ENCODE results near the gene PICK1.

The PICK1 gene

DNA sequence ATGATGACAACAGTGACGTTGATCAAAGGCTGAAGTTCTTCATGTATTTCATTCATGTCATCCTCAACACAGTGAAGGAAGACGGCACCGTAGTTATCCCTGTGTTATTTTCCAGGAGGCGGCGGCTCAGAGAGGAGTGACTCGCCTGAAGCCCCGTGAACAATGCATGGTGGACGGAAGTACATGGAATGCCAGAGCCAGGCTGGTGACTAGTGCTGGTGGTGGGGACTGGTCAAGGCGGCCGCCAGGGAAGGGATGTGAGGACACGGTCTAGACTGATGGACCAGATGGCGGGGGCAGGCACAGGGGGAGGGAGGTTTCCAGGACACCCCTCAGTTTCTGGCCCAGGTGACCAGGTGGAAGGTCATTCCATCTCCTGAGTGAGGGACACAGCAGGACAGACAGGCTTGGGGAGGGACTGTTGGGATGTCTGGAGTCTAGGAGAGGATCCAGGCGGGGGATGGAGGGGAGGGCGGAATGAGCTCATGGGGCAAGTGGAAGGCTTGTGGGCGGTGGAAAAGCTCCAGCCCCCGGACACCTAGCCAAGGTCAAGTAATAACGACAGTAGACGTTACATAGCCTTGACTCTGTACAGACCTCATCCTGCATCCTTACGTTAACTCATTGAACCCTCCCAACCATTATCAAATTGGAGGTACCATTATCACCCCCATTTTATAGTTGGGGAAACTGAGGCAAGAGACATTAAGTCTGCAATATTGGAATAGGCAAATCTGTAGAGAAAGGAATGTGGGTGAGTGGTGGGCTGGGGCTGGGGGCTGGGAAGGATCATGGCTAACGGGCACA is 16.0 kb upstream of the PICK1 start:
- no peaks in the 10 kb centered on the region for H3K27me3 ChIP-seq
- H3K27ac ChIP-seq: no peak overlapping the region
- H3K4me1 ChIP-seq (ENCODE audit: control insufficient read depth in 1 of 2, insufficient read depth in 1 of 2, low read depth in 1 of 2, low read length in 1 of 2): peaks cover 19 to 23% of the 10 kb centered on the region in 2 experiments
- no peak for TF ChIP-seq CTCF (IDR thresholded peaks at IDR 0.05)
- no peaks in the 10 kb centered on the region for H3K9me3 ChIP-seq
- H3K4me3 ChIP-seq (ENCODE audit: low read depth in 1 of 2, low read length in 1 of 2): no peak overlapping the region
- H3K36me3 ChIP-seq: no peaks in the 10 kb centered on the region

DNA sequence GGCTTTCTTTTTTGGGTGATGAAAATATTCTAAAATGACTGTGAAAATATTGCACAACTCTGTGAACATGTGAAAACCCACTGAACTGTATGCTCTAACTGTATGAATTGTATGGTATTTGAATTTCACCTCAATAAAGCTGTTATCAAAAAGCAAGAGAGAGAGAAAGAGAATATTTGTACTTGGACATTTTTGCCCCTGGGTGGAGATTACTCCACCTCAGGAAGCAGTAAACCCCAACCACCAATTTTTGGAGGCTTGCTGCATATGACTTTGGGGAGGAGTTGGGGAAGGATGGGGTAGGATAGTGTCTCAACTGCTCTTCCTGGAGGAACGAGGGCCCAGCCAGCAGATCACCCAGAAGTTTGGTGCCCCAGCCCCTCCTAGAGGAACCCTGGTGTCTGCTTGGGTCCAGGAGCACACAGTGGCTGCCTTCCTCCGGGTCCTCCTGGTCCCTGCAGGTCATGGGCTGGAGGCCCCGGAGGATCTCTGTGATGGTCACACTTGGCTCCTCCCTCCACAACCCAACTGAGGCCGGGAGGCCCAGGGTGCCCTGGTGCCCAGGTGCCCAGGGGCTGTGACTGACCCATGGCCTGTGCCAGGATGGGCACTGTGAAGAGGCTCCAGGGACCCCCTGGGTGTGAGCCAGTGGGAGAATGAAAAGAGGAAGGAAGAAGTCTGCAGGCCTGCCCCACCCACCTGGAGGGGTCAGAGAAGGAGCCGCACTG is 15.3 kb upstream of the PICK1 start:
- H3K27ac ChIP-seq: peak overlapping the region; percentile 55
- H3K4me1 ChIP-seq (ENCODE audit: control insufficient read depth in 1 of 2, insufficient read depth in 1 of 2, low read depth in 1 of 2, low read length in 1 of 2): peaks cover 19 to 23% of the 10 kb centered on the region in 2 experiments
- H3K9me3 ChIP-seq: no peaks in the 10 kb centered on the region
- H3K27me3 ChIP-seq: no peaks in the 10 kb centered on the region
- TF ChIP-seq CTCF (IDR thresholded peaks at IDR 0.05): no peak
- no peaks in the 10 kb centered on the region for H3K36me3 ChIP-seq
- peak overlapping the region in 1 of 2 experiments; percentile 14 for H3K4me3 ChIP-seq (ENCODE audit: low read depth in 1 of 2, low read length in 1 of 2)

- Histone ChIP-seq H3K4me3 (ENCODE audit: low read depth in 1 of 2, low read length in 1 of 2) (peak overlapping the region in 1 of 2 experiments; percentile 14), H3K9me3 (no peaks in the 10 kb centered on the region), H3K27ac (peak overlapping the region; percentile 55), H3K36me3 (no peaks in the 10 kb centered on the region), H3K27me3 (no peaks in the 10 kb centered on the region), H3K4me1 (ENCODE audit: control insufficient read depth in 1 of 2, insufficient read depth in 1 of 2, low read depth in 1 of 2, low read length in 1 of 2) (peaks cover 19 to 23% of the 10 kb centered on the region in 2 experiments)
- no peak for TF ChIP-seq CTCF (IDR thresholded peaks at IDR 0.05)
Measured at GRCh38 chr22:38042488-38042790, 14.8 kb upstream of the PICK1 start.

GRCh38 chr22:38043151-38044039 is 13.8 kb upstream of the PICK1 start:
- Histone ChIP-seq H3K27me3 (no peaks in the 10 kb centered on the region), H3K4me1 (ENCODE audit: control insufficient read depth in 1 of 2, insufficient read depth in 1 of 2, low read depth in 1 of 2, low read length in 1 of 2) (peaks cover 19 to 23% of the 10 kb centered on the region in 2 experiments), H3K4me3 (ENCODE audit: low read depth in 1 of 2, low read length in 1 of 2) (no peak overlapping the region), H3K9me3 (no peaks in the 10 kb centered on the region), H3K36me3 (no peaks in the 10 kb centered on the region), H3K27ac (peak overlapping the region; percentile 55)
- TF ChIP-seq CTCF (IDR thresholded peaks at IDR 0.05): no peak

- H3K27ac ChIP-seq: no peak overlapping the region
- no peak for TF ChIP-seq CTCF (IDR thresholded peaks at IDR 0.05)
- H3K4me1 ChIP-seq (ENCODE audit: control insufficient read depth in 1 of 2, insufficient read depth in 1 of 2, low read depth in 1 of 2, low read length in 1 of 2): peaks cover 19 to 22% of the 10 kb centered on the region in 2 experiments
- H3K9me3 ChIP-seq: no peaks in the 10 kb centered on the region
- H3K4me3 ChIP-seq (ENCODE audit: low read depth in 1 of 2, low read length in 1 of 2): no peak overlapping the region
- H3K36me3 ChIP-seq: no peaks in the 10 kb centered on the region
- H3K27me3 ChIP-seq: no peaks in the 10 kb centered on the region
Measured at GRCh38 chr22:38046070-38046748, 11.0 kb upstream of the PICK1 start.

Data from neutrophil (primary cell).